Large intestine (tissue), 3 donors: ENCODE results near the gene TRIP13. TPM values are rescaled to one million over a fixed set of nuclear protein-coding genes. Genes with fewer than 3 reads are reported as not detected.

ENCODE experiments used
- DNase-seq, 2 donors: peaks; one replicate each; pipeline versions ENCODE4 v3.0.0 to v3.0.0-alpha.2; 2013
- H3K27ac ChIP-seq: one replicate; pipeline ENCODE4 v1.5.1; 2013; ENCODE audit warnings: low read length
- H3K27me3 ChIP-seq: 2 replicates; pipeline ENCODE4 v1.6.1; 2013; ENCODE audit warnings: low read length; ENCODE audit not compliant: control insufficient read depth, insufficient read depth
- H3K36me3 ChIP-seq: 2 replicates; pipeline ENCODE4 v1.6.1; 2013; ENCODE audit warnings: low read length; ENCODE audit not compliant: control insufficient read depth, insufficient read depth
- H3K4me1 ChIP-seq: one replicate; pipeline ENCODE4 v1.6.1; 2013; ENCODE audit warnings: low read length; ENCODE audit not compliant: control insufficient read depth, insufficient read depth
- H3K4me3 ChIP-seq: one replicate; pipeline ENCODE4 v1.5.1; 2013; ENCODE audit warnings: low read length
- H3K9me3 ChIP-seq: one replicate; pipeline ENCODE4 v1.6.1; 2013; ENCODE audit warnings: mild to moderate bottlenecking, low read depth, low read length, moderate library complexity; ENCODE audit not compliant: control insufficient read depth
- WGBS: methylation state at CpG from one replicate; pipeline ENCODE4 v1.1.5; 2013; ENCODE audit warnings: low lambda C conversion rate; ENCODE audit not compliant: insufficient coverage; 5-methylcytosine and 5-hydroxymethylcytosine counted together
- polyA plus RNA-seq: library from polyadenylated mRNA; unstranded; fragments of 120-200 nt; gene quantifications from one replicate; pipeline ENCODE4 v1.2.1, GENCODE V29; 2013

The TRIP13 gene
- polyA plus RNA-seq, 1 donor: 8.3 TPM

DNA sequence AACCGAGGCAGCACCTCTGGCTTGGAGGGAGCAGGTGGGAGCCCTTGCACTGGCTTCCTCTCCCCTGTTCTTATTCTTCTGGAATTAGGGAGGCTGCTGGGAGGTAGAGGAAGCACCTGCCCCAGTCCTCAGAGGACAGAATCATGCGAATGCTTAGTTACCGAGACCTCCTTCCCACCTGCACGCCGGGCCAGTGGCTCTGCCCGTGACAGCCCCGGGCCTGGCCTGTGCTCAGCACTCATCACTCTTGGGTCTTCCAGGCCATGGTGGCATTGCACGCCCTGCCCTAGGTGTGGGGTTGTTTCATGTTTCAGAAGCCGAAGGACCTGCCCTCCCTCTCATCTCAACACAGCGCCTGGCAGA is 70.6 kb downstream of the TRIP13 start:
- no peak overlapping the region for H3K4me3 ChIP-seq
- no CpG with 5 or more reads among the region's 10 CpGs for WGBS
- no peaks in the 10 kb centered on the region for H3K36me3 ChIP-seq
- H3K9me3 ChIP-seq: no peaks in the 10 kb centered on the region
- peak overlapping the region; percentile 36 for H3K27ac ChIP-seq
- no peak for DNase-seq
- peaks cover 10% of the 10 kb centered on the region for H3K4me1 ChIP-seq
- peaks cover 6% of the 10 kb centered on the region for H3K27me3 ChIP-seq

DNA sequence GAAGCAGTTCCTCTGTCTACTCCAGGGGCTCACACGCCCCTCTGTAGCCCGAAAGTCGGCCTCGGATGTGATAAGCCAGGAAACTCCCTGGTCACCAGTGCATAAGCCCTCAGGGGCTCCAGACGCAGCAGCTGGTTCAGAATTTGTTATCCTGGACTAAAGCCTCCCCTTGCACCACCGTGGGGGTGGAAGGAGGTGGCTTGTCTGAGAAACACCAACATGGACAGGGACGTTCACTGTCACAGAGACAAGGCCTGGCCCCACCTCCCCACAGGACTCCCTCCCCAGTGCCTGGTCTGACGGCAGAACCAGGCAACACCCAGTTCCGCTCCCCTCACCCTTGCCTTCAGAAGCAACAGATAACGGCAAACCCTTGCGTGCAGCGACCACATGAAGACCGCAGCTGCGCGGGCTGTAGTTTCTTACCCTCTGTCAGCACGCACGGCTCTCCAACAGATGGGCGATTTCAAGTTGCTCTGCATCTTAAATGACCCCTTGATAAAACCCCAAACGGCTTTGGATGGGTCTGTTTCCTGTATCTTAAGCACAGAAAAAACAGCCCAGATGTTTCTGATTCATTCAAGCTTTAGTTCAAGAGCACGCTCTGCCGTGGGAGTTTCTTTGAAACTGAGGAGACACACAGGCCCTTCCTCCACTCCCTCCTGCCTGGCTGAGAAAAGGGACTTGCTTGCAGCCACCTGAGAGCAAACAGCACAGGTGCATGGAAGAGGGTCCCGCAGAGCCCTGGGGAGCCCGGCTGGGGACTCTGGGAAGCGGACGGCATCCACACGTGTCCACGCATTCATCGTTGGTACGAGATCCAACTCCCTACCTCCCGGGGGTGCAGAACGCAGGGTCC is 71.2 kb downstream of the TRIP13 start:
- Histone ChIP-seq H3K27me3 (peaks cover 7% of the 10 kb centered on the region), H3K36me3 (no peaks in the 10 kb centered on the region), H3K4me3 (no peak overlapping the region), H3K27ac (peak overlapping the region; percentile 36), H3K9me3 (no peaks in the 10 kb centered on the region), H3K4me1 (peaks cover 6% of the 10 kb centered on the region)
- DNase-seq: peak; percentile 35 to 39
- WGBS: 80% methylated on average over 1 of the region's 31 CpGs

DNA sequence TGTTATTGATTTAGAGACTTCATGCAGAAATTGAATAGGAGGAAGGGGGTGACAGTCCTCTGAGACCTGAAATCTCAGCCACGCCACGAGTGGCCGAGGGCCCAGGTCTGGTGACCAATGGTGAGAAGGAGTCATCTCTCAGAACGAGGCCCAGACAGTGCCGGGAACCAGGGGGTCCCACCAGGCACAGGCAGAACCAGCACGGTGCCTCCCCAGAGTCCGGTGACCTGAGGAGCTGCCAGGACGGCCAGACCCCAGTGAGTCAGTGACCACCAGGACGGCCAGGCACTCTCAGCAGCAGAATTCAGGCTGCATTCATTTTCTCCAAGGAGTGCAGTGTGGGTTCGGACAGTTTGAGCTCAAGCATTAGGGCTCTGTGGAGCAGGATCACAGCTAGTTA is 72.1 kb downstream of the TRIP13 start:
- H3K27ac ChIP-seq: no peak overlapping the region

DNA sequence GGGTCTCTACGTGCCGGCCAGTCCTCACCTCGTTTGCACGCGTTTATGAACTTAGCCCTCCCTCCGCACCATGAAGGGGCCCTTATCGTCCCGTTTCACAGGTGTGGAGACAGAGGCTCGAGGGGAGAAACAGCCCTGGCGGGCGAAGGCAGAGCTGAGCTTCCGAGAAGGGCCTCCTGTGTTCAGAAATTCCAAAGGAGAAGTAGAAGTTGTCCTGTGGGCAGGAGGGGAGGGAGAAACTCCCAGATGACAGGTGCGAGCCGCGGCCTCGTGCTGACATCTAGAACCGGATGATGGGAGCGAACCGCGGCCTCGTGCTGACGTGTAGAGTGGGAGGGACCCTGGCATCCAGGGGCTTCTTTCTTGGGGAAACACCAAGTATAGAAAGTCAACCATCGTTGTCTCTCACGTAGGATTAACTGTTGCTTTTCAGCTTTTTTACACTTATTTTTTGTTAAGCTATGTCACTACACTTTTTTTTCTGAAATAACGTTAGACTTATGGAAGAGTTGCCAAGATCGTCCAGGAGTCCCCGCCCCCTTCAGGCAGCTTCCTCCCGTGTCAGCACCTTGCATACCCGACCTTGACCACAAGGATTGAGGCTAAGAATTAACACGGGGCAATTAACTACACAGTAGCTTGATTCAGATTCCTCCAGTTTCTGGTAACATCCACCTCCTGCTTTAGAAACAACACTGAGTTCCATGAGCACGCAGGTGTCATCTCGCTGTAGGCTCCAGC is 73.1 kb downstream of the TRIP13 start:
- 68% methylated on average over 3 of the region's 32 CpGs for WGBS
- no peaks in the 10 kb centered on the region for H3K9me3 ChIP-seq
- no peak for DNase-seq
- no peak overlapping the region for H3K27ac ChIP-seq
- H3K27me3 ChIP-seq: peaks cover 13% of the 10 kb centered on the region
- H3K36me3 ChIP-seq: no peaks in the 10 kb centered on the region
- no peak overlapping the region for H3K4me3 ChIP-seq
- peaks cover 4% of the 10 kb centered on the region for H3K4me1 ChIP-seq

More for the DNA sequence above, 72.1 kb downstream of the TRIP13 start:
- no peaks in the 10 kb centered on the region for H3K36me3 ChIP-seq
- H3K4me3 ChIP-seq: no peak overlapping the region
- H3K9me3 ChIP-seq: no peaks in the 10 kb centered on the region
- peaks cover 4% of the 10 kb centered on the region for H3K4me1 ChIP-seq
- peaks cover 13% of the 10 kb centered on the region for H3K27me3 ChIP-seq
- WGBS: no CpG with 5 or more reads among the region's 10 CpGs
- no peak for DNase-seq

DNA sequence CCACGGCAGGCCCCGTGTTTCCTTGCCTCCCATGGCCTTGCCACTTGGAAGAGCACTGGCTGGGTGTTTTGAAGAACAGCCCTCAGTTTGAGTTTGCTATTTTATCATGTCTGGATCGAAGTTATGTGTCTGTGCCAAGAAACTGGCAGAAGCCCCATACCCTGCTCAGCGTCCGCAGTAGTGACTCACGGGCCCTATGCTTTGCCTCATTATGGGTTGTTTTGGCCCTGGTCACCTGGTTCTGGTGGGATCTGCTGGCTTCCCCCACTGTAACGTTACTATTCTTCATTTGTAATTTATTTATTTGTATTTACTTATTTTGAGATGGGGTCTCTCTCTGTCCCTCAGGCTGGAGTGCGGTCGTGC is 73.6 kb downstream of the TRIP13 start:
- no peak overlapping the region for H3K27ac ChIP-seq
- no peaks in the 10 kb centered on the region for H3K36me3 ChIP-seq
- peaks cover 4% of the 10 kb centered on the region for H3K4me1 ChIP-seq
- WGBS: no CpG with 5 or more reads among the region's 9 CpGs
- peaks cover 13% of the 10 kb centered on the region for H3K27me3 ChIP-seq
- DNase-seq: no peak
- H3K4me3 ChIP-seq: no peak overlapping the region
- H3K9me3 ChIP-seq: no peaks in the 10 kb centered on the region

DNA sequence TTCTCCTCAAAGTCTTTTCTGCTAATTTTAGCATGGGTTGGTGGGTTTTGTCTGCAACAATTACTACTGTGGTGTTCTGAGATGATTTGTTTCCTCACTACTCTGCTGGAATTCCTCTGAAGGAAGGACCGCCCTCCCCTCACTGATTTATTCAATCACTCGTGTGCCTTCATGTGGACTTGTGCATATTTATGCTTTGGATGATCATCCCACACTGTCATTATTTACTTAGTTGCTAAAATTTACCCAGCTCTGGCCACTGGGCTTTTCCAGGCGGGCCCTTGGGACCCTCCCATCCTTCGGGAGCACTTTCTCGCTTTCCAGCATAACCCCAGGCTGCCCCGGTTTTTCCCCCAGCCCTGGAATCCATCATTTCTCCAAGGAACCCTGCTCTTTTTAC is 74.3 kb downstream of the TRIP13 start:
- peaks cover 15% of the 10 kb centered on the region for H3K27me3 ChIP-seq
- H3K9me3 ChIP-seq: no peaks in the 10 kb centered on the region
- H3K4me3 ChIP-seq: no peak overlapping the region
- no peak for DNase-seq
- no peaks in the 10 kb centered on the region for H3K36me3 ChIP-seq
- H3K4me1 ChIP-seq: peaks cover 4% of the 10 kb centered on the region
- no CpG with 5 or more reads among the region's 6 CpGs for WGBS
- H3K27ac ChIP-seq: no peak overlapping the region

Other genes starting within 250 kb of the TRIP13 start
- gene TPPP, start 199.5 kb upstream of the TRIP13 start, polyA plus RNA-seq: 8.8 TPM
- gene ZDHHC11B, start 108.2 kb upstream of the TRIP13 start, polyA plus RNA-seq: 16.1 TPM
- gene ZDHHC11, start 41.9 kb upstream of the TRIP13 start, polyA plus RNA-seq: 41.0 TPM
- 36.2 TPM for gene BRD9, start 83 bp upstream of the TRIP13 start, polyA plus RNA-seq
- 15.2 TPM for gene NKD2, start 115.9 kb downstream of the TRIP13 start, polyA plus RNA-seq
- 76.6 TPM for gene SLC12A7, start 219.2 kb downstream of the TRIP13 start, polyA plus RNA-seq